HL-60 (cell line): ENCODE measurements around the gene LRRC32.

ENCODE experiments used
- DNase-seq, 2 experiments: peaks; one replicate each; pipeline ENCODE4 v3.0.0-alpha.2; 2010 to 2020; ENCODE audit warnings: low read depth in 1 of 2, low spot score in 1 of 2
- H3K27ac ChIP-seq: fragments of 250-450 bp; sonication (Bioruptor Pico); replicated peaks from 2 replicates; pipeline ENCODE4 v1.5.1; 2020; ENCODE audit warnings: mild to moderate bottlenecking, moderate library complexity
- H3K27me3 ChIP-seq: fragments of 250-450 bp; sonication (Bioruptor Pico); 2 replicates; pipeline ENCODE4 v1.5.1; 2021; ENCODE audit warnings: mild to moderate bottlenecking, moderate library complexity; ENCODE audit not compliant: insufficient read depth, poor library complexity, severe bottlenecking
- H3K4me3 ChIP-seq: replicated peaks from 2 replicates; pipeline ENCODE4 v1.5.1; 2011; ENCODE audit warnings: mild to moderate bottlenecking, control low read depth, low read length; ENCODE audit not compliant: insufficient read depth
- GABPA ChIP-seq: IDR thresholded peaks from 2 replicates; pipeline ENCODE4 v1.6.1; 2012; ENCODE audit warnings: low read depth
- POLR2AphosphoS5 ChIP-seq: IDR thresholded peaks from 2 replicates; pipeline ENCODE4 v1.6.1; 2012; ENCODE audit warnings: low read depth
- SPI1 ChIP-seq: IDR thresholded peaks from 2 replicates; pipeline ENCODE4 v1.6.1; 2012; ENCODE audit warnings: low read depth, mild to moderate bottlenecking, borderline replicate concordance
- TF ChIP-seq, protein P1 (sequence below): IDR thresholded peaks from 2 replicates; pipeline ENCODE4 v1.6.1; 2012; ENCODE audit warnings: low read depth; ENCODE audit not compliant: insufficient replicate concordance
- TF ChIP-seq, protein P2 (sequence below): IDR thresholded peaks from one replicate; pipeline ENCODE4 v1.5.1; 2011; ENCODE audit warnings: low read length, control low read depth, inconsistent platforms; ENCODE audit not compliant: insufficient read depth

LRRC32 gene

DNA sequence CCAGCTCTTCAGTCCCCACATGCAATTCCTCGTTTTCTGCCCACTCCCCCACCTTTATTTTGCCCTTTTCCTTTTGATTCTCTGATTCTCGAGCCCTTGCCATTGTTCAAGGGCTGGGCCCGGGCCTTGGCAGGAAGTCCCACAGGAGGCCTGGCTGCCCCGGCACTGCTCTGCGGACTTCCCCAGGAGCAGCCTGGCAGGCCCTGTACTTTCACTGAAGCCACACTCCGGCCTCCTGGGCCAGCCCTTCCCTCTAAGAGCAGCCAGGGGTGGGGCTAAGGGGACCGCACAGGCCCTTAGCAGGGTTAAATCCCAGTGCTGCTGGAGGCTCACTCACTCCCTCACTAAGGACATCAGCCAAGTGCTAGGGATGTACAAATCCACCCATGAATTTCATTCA is 4.1 kb downstream of the LRRC32 start:
- Histone ChIP-seq H3K27ac (no peak overlapping the region), H3K4me3 (no peak overlapping the region), H3K27me3 (peaks cover 26% of the 10 kb centered on the region)
- TF ChIP-seq POLR2AphosphoS5 (no peak), GABPA (no peak), SPI1 (no peak)
- TF ChIP-seq, protein P1, sequence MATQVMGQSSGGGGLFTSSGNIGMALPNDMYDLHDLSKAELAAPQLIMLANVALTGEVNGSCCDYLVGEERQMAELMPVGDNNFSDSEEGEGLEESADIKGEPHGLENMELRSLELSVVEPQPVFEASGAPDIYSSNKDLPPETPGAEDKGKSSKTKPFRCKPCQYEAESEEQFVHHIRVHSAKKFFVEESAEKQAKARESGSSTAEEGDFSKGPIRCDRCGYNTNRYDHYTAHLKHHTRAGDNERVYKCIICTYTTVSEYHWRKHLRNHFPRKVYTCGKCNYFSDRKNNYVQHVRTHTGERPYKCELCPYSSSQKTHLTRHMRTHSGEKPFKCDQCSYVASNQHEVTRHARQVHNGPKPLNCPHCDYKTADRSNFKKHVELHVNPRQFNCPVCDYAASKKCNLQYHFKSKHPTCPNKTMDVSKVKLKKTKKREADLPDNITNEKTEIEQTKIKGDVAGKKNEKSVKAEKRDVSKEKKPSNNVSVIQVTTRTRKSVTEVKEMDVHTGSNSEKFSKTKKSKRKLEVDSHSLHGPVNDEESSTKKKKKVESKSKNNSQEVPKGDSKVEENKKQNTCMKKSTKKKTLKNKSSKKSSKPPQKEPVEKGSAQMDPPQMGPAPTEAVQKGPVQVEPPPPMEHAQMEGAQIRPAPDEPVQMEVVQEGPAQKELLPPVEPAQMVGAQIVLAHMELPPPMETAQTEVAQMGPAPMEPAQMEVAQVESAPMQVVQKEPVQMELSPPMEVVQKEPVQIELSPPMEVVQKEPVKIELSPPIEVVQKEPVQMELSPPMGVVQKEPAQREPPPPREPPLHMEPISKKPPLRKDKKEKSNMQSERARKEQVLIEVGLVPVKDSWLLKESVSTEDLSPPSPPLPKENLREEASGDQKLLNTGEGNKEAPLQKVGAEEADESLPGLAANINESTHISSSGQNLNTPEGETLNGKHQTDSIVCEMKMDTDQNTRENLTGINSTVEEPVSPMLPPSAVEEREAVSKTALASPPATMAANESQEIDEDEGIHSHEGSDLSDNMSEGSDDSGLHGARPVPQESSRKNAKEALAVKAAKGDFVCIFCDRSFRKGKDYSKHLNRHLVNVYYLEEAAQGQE, result no peak
- TF ChIP-seq, protein P2, sequence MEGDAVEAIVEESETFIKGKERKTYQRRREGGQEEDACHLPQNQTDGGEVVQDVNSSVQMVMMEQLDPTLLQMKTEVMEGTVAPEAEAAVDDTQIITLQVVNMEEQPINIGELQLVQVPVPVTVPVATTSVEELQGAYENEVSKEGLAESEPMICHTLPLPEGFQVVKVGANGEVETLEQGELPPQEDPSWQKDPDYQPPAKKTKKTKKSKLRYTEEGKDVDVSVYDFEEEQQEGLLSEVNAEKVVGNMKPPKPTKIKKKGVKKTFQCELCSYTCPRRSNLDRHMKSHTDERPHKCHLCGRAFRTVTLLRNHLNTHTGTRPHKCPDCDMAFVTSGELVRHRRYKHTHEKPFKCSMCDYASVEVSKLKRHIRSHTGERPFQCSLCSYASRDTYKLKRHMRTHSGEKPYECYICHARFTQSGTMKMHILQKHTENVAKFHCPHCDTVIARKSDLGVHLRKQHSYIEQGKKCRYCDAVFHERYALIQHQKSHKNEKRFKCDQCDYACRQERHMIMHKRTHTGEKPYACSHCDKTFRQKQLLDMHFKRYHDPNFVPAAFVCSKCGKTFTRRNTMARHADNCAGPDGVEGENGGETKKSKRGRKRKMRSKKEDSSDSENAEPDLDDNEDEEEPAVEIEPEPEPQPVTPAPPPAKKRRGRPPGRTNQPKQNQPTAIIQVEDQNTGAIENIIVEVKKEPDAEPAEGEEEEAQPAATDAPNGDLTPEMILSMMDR, result no peak
- no peak for DNase-seq

DNA sequence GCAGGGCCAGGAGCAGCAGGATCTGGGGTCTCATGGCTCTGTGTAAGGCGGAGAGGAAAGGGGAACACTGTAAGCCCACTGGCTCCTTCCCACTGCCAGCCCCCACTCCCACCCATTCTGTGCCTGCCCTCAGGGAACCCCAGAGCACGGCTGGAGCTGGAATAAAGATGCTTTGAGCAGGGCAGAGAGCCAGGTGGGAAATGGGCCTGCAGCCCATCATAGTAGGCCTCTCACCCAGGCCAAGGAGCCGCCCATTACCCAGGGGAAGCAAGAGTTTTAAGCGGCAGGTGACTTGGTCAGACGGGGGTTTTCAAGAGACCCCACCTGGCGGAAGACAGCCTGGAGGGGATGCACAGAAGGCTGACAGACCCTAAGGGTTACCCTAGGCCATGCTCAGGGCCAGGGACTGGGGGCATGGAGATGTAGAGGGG is 4.6 kb downstream of the LRRC32 start:
- no peak overlapping the region for H3K4me3 ChIP-seq

DNA sequence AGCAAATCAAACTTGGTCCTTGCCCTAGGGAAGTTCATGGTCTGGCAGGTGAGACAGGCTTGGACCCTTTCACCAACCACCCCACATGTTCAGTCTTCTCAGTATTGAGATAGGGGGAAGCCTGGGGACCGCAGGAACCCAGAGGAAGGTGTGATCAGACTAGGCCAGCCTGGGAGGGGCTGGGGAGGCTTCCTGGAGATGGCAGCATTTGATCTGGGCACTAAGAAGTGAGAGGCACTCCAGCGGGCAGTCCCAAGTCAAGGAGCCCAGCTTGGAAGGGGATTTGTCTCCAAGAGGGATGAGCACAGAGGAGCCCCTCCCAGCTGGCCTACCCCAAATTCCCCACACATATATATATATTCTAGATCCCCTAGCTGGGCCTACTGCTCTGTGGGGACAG is 5.4 kb downstream of the LRRC32 start:
- DNase-seq, result no peak
- H3K27ac ChIP-seq, result no peak overlapping the region
- H3K4me3 ChIP-seq, result no peak overlapping the region
- TF ChIP-seq, protein P1, result no peak
- TF ChIP-seq, protein P2, result no peak
- no peak for TF ChIP-seq SPI1
- no peak for TF ChIP-seq POLR2AphosphoS5
- no peak for TF ChIP-seq GABPA
- peaks cover 14% of the 10 kb centered on the region for H3K27me3 ChIP-seq

More for the DNA sequence above, 4.6 kb downstream of the LRRC32 start:
- H3K27me3 ChIP-seq, result peaks cover 21% of the 10 kb centered on the region
- H3K27ac ChIP-seq, result no peak overlapping the region
- no peak for DNase-seq
- TF ChIP-seq, protein P1, result no peak
- no peak for TF ChIP-seq POLR2AphosphoS5
- no peak for TF ChIP-seq SPI1
- TF ChIP-seq GABPA, result no peak
- TF ChIP-seq, protein P2, result no peak
